Prostate gland (tissue), 2 donors: ENCODE results near the gene PSMB3.

Source experiments
- CTCF ChIP-seq, 4 experiments: fragments of 200-600 bp in 2 of 4; fragments of 450-650 bp in 2 of 4; sonication (generic) in 2 of 4; IDR thresholded peaks; 1 replicate in 3 of 4; 2 replicates in 1 of 4; pipeline ENCODE4 v1.5.1; 2016 to 2019; ENCODE audit warnings: antibody characterized with exemption in 4 of 4, mild to moderate bottlenecking in 2 of 4, moderate library complexity in 2 of 4
- POLR2A ChIP-seq: fragments of 450-650 bp; IDR thresholded peaks from one replicate; pipeline ENCODE4 v1.6.1; 2016; ENCODE audit warnings: antibody characterized with exemption, mild to moderate bottlenecking

- no peak for TF ChIP-seq CTCF (IDR thresholded peaks at IDR 0.05)
- no peak for TF ChIP-seq POLR2A
Measured at GRCh38 chr17:38738007-38738662, 14.4 kb upstream of the PSMB3 start.
